Mesendoderm (in vitro differentiated cells): ENCODE data around the gene TBX15.
A peak's percentile ranks its signal among the peaks of the same experiment; 100 is the strongest.

Experiments used
- DNase-seq: peaks from one replicate; pipeline ENCODE4 v3.0.0; 2013
- H2AK5ac ChIP-seq: 2 replicates; pipeline ENCODE4 v1.6.1; 2013; ENCODE audit warnings: low read length, inconsistent platforms
- H2BK120ac ChIP-seq: 2 replicates; pipeline ENCODE4 v1.6.1; 2013; ENCODE audit warnings: low read depth, mild to moderate bottlenecking, low read length, moderate library complexity, mixed read lengths
- H2BK15ac ChIP-seq: replicated peaks from 2 replicates; pipeline ENCODE4 v1.6.1; 2013; ENCODE audit warnings: low read depth, mild to moderate bottlenecking, moderate library complexity
- H2BK5ac ChIP-seq: 2 replicates; pipeline ENCODE4 v1.6.1; 2013; ENCODE audit warnings: low read length, inconsistent platforms
- H3K18ac ChIP-seq: 2 replicates; pipeline ENCODE4 v1.6.1; 2013; ENCODE audit warnings: mild to moderate bottlenecking, low read length, mixed read lengths
- H3K23ac ChIP-seq: one replicate; pipeline ENCODE4 v1.6.1; 2013; ENCODE audit warnings: low read length
- H3K27ac ChIP-seq: 2 replicates; pipeline ENCODE4 v1.5.1; 2013; ENCODE audit warnings: low read depth, mild to moderate bottlenecking, inconsistent platforms, low read length, moderate library complexity
- H3K27me3 ChIP-seq: 2 replicates; pipeline ENCODE4 v1.6.1; 2013; ENCODE audit warnings: low read length, control low read depth, mild to moderate bottlenecking, inconsistent platforms; ENCODE audit not compliant: insufficient read depth, poor library complexity
- H3K36me3 ChIP-seq: 2 replicates; pipeline ENCODE4 v1.6.1; 2013; ENCODE audit warnings: low read length, inconsistent platforms; ENCODE audit not compliant: control insufficient read depth, insufficient read depth
- H3K4ac ChIP-seq: one replicate; pipeline ENCODE4 v1.6.1; 2013; ENCODE audit warnings: low read depth, mild to moderate bottlenecking, low read length, moderate library complexity
- H3K4me1 ChIP-seq: 2 replicates; pipeline ENCODE4 v1.6.1; 2013; ENCODE audit warnings: low read depth, low read length, inconsistent platforms; ENCODE audit not compliant: control insufficient read depth
- H3K4me2 ChIP-seq: 2 replicates; pipeline ENCODE4 v1.6.1; 2013; ENCODE audit warnings: low read length
- H3K4me3 ChIP-seq: 2 replicates; pipeline ENCODE4 v1.5.1; 2013; ENCODE audit warnings: mild to moderate bottlenecking, low read length
- H3K56ac ChIP-seq: one replicate; pipeline ENCODE4 v1.6.1; 2013; ENCODE audit warnings: low read length
- H3K79me1 ChIP-seq: 2 replicates; pipeline ENCODE4 v1.6.1; 2013; ENCODE audit warnings: low read length, inconsistent platforms
- H3K79me2 ChIP-seq: 2 replicates; pipeline ENCODE4 v1.6.1; 2013; ENCODE audit warnings: mild to moderate bottlenecking, low read length; ENCODE audit not compliant: control insufficient read depth, insufficient read depth
- H3K9ac ChIP-seq: 2 replicates; pipeline ENCODE4 v1.6.1; 2013; ENCODE audit warnings: low read length, inconsistent platforms
- H4K5ac ChIP-seq: one replicate; pipeline ENCODE4 v1.6.1; 2013; ENCODE audit warnings: low read length
- H4K8ac ChIP-seq: one replicate; pipeline ENCODE4 v1.6.1; 2013; ENCODE audit warnings: low read depth, mild to moderate bottlenecking, control low read depth, low read length, moderate library complexity
- WGBS: extraction: QIAGEN DNeasy Blood & Tissue Kit; methylation state at CpG from one replicate; pipeline ENCODE4 v1.1.7; 2013; ENCODE audit warnings: low lambda C conversion rate, missing lambda C conversion rate; ENCODE audit not compliant: insufficient coverage; ENCODE audit errors: extremely low coverage; 5-methylcytosine and 5-hydroxymethylcytosine counted together

TBX15 gene

GRCh38 chr1:118981436-118981835, 6.7 kb downstream of the TBX15 start:
- Histone ChIP-seq H3K79me1 (no peaks in the 10 kb centered on the region), H3K79me2 (no peaks in the 10 kb centered on the region), H3K23ac (no peak overlapping the region), H3K4me2 (no peak overlapping the region), H4K8ac (no peak overlapping the region), H2BK15ac (no peak overlapping the region), H3K4me3 (no peak overlapping the region), H3K27me3 (peaks cover 75% of the 10 kb centered on the region), H2BK5ac (no peak overlapping the region), H3K36me3 (no peaks in the 10 kb centered on the region), H3K18ac (no peak overlapping the region), H3K4me1 (no peaks in the 10 kb centered on the region), H2AK5ac (no peak overlapping the region), H3K56ac (no peak overlapping the region), H4K5ac (no peak overlapping the region), H3K27ac (no peak overlapping the region), H3K9ac (no peak overlapping the region), H3K4ac (no peak overlapping the region), H2BK120ac (no peak overlapping the region)
- WGBS, result no CpG with 5 or more reads among the region's 1 CpG
- no peak for DNase-seq

- Histone ChIP-seq H3K18ac (no peak overlapping the region), H3K27ac (no peak overlapping the region), H3K79me2 (no peaks in the 10 kb centered on the region), H3K4ac (no peak overlapping the region), H2BK5ac (no peak overlapping the region), H3K56ac (no peak overlapping the region), H3K23ac (no peak overlapping the region), H2BK15ac (no peak overlapping the region), H3K4me2 (peak overlapping the region; percentile 17), H4K8ac (no peak overlapping the region), H3K36me3 (no peaks in the 10 kb centered on the region), H3K79me1 (no peaks in the 10 kb centered on the region), H3K4me3 (no peak overlapping the region), H3K9ac (peak overlapping the region; percentile 5), H2AK5ac (no peak overlapping the region), H2BK120ac (no peak overlapping the region), H4K5ac (no peak overlapping the region), H3K4me1 (no peaks in the 10 kb centered on the region), H3K27me3 (peaks cover 61% of the 10 kb centered on the region)
- WGBS, result no CpG with 5 or more reads among the region's 59 CpGs
- DNase-seq, result peak; percentile 39
These were observed 8.2 kb downstream of the TBX15 start for GRCh38 chr1:118979754-118980575.

- no CpG with 5 or more reads among the region's 23 CpGs for WGBS
- H3K4me3 ChIP-seq, result no peak overlapping the region
- H3K27me3 ChIP-seq, result peaks cover 59% of the 10 kb centered on the region
These were observed 9.0 kb downstream of the TBX15 start for GRCh38 chr1:118978914-118979701.

GRCh38 chr1:118977600-118977999, 10.5 kb downstream of the TBX15 start:
- Histone ChIP-seq H3K79me1 (no peaks in the 10 kb centered on the region), H4K8ac (no peak overlapping the region), H3K18ac (no peak overlapping the region), H3K79me2 (no peaks in the 10 kb centered on the region), H2BK5ac (no peak overlapping the region), H3K4ac (no peak overlapping the region), H2AK5ac (no peak overlapping the region), H2BK120ac (no peak overlapping the region), H3K9ac (no peak overlapping the region), H3K27ac (no peak overlapping the region), H4K5ac (no peak overlapping the region), H3K4me2 (no peak overlapping the region), H2BK15ac (no peak overlapping the region), H3K56ac (no peak overlapping the region), H3K36me3 (no peaks in the 10 kb centered on the region), H3K4me1 (no peaks in the 10 kb centered on the region), H3K23ac (no peak overlapping the region), H3K27me3 (peaks cover 44% of the 10 kb centered on the region), H3K4me3 (no peak overlapping the region)
- no peak for DNase-seq
- WGBS, result no CpG with 5 or more reads among the region's 2 CpGs

More at GRCh38 chr1:118978914-118979701, 9.0 kb downstream of the TBX15 start:
- H4K8ac ChIP-seq, result no peak overlapping the region
- no peaks in the 10 kb centered on the region for H3K4me1 ChIP-seq
- peak overlapping the region; percentile 19 for H3K4me2 ChIP-seq
- H3K36me3 ChIP-seq, result no peaks in the 10 kb centered on the region
- H2AK5ac ChIP-seq, result no peak overlapping the region
- no peak overlapping the region for H3K27ac ChIP-seq
- H3K79me2 ChIP-seq, result no peaks in the 10 kb centered on the region
- no peaks in the 10 kb centered on the region for H3K79me1 ChIP-seq
- no peak overlapping the region for H3K4ac ChIP-seq
- no peak overlapping the region for H4K5ac ChIP-seq
- no peak overlapping the region for H2BK120ac ChIP-seq
- peak; percentile 35 for DNase-seq
- no peak overlapping the region for H3K56ac ChIP-seq
- H2BK5ac ChIP-seq, result no peak overlapping the region
- no peak overlapping the region for H3K18ac ChIP-seq
- H3K9ac ChIP-seq, result no peak overlapping the region
- H3K23ac ChIP-seq, result no peak overlapping the region
- peak overlapping the region; percentile 25 for H2BK15ac ChIP-seq

GRCh38 chr1:118974661-118975060, 13.5 kb downstream of the TBX15 start:
- H3K79me2 ChIP-seq, result no peaks in the 10 kb centered on the region
- H2BK5ac ChIP-seq, result no peak overlapping the region
- H2BK15ac ChIP-seq, result no peak overlapping the region
- H3K27me3 ChIP-seq, result peaks cover 23% of the 10 kb centered on the region
- no peak overlapping the region for H3K4me2 ChIP-seq
- no peak overlapping the region for H2BK120ac ChIP-seq
- no peak overlapping the region for H3K27ac ChIP-seq
- H3K36me3 ChIP-seq, result no peaks in the 10 kb centered on the region
- no peak overlapping the region for H3K18ac ChIP-seq
- no peak overlapping the region for H3K23ac ChIP-seq
- H3K56ac ChIP-seq, result no peak overlapping the region
- no peak overlapping the region for H2AK5ac ChIP-seq
- H3K4me3 ChIP-seq, result no peak overlapping the region
- DNase-seq, result no peak
- no peak overlapping the region for H3K9ac ChIP-seq
- WGBS, result no CpG with 5 or more reads among the region's 4 CpGs
- no peaks in the 10 kb centered on the region for H3K79me1 ChIP-seq
- no peak overlapping the region for H4K5ac ChIP-seq
- H3K4me1 ChIP-seq, result no peaks in the 10 kb centered on the region
- no peak overlapping the region for H4K8ac ChIP-seq
- no peak overlapping the region for H3K4ac ChIP-seq
